SH-SY5Y (cell line): ENCODE results near the gene NMRK1.

Experiments
- GATA2 ChIP-seq: IDR thresholded peaks from 2 replicates; pipeline ENCODE4 v1.6.1; 2011; ENCODE audit warnings: mild to moderate bottlenecking, low read depth, low read length
- GATA3 ChIP-seq: IDR thresholded peaks from 2 replicates; pipeline ENCODE4 v1.6.1; 2011; ENCODE audit warnings: low read depth, mild to moderate bottlenecking, low read length, moderate library complexity

DNA sequence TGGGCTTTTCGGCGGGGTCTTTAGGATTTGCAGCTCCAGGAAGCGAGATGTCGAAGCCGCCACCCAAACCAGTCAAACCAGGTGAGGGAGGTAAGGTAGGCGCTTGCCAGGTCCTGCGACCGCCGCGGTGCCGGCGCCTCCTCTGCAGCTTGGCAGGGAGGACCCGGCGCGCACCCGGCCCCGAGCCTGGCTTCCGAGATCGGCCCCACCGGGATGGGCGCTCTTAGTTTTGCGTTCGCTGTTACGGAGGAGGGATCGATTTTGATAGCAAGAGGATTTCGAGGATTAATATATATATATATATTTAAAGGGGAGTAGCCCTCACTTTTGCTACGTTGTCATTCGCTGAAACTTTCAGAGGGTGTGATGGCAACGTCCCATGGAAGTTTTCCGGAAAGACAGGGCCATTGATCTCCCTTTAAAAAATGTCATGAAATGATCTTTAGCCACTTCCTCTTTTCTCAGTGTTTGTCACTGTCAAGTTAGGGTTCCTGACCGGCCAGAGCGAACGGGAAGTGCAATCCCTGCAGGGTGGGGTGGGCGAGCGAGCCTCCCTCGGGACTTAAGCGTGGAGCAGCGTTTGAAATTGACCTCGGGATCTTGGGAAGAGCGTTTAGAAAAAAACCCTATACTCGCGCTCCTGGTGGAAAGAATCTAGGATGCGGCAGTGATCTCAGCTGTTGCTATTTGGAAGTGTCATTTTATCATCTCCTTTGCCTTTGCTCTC, 854 bp upstream of the NMRK1 start:
- TF ChIP-seq GATA3 (no peak), GATA2 (no peak)
